Skeletal muscle cell (primary cell): Measurements from ENCODE around the gene WASHC2C.
"Not testable (repeated sequence)": the region's sequence is repeated elsewhere in the genome, so short reads cannot be mapped to it uniquely, and the experiment has no call there.

Source experiments
- DNase-seq: peaks from one replicate; pipeline ENCODE4 v3.0.0-alpha.2; 2010; ENCODE audit warnings: low read depth
- H3K4me3 ChIP-seq: 2 replicates; pipeline ENCODE4 v1.5.1; 2011; ENCODE audit warnings: low read depth, mild to moderate bottlenecking, control low read depth, low read length, moderate library complexity

The WASHC2C gene

GRCh38 chr10:45757661-45758396 lies 30.8 kb downstream of the WASHC2C start:
- H3K4me3 ChIP-seq, DNase-seq: not testable (repeated sequence)

DNA sequence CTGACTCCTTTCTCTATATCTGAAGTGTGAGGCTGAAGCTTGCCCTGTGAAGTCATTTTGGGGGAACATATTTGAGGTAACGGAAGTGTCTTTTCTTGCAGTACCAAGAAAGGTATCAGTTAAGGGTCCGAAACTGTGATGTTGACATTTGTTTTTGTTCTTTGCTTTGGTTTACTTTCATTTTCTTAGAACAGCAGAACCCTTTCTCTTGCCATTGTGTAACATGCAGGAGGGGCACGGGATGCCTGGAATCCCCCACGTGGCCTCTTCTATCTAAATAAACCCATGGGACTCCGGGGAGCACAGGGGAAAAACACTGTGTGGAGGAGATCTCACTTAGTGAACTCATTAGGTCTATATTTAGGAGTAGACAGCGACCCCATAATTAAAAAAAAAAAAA lies 34.6 kb downstream of the WASHC2C start:
- DNase-seq, H3K4me3 ChIP-seq: not testable (repeated sequence)

DNA sequence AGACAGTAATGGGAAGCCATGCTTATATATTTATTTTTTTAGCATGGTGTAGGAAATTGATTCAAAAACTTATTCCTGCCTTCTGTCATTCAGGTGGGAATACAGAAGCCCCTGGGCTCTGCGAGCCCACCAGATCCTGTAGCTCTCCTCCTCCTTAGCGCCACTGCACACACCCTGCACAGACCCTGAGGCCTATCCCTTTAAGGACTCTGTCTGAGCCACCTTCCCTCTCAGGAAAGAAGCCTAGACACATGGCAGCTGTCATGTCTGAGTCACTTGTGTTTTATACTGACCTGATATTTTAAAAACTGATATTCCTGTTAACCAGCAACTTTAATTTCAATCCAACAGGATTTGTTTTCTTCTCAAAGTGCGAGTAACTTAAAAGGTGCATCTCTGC lies 36.0 kb downstream of the WASHC2C start:
- DNase-seq, H3K4me3 ChIP-seq: not testable (repeated sequence)

DNA sequence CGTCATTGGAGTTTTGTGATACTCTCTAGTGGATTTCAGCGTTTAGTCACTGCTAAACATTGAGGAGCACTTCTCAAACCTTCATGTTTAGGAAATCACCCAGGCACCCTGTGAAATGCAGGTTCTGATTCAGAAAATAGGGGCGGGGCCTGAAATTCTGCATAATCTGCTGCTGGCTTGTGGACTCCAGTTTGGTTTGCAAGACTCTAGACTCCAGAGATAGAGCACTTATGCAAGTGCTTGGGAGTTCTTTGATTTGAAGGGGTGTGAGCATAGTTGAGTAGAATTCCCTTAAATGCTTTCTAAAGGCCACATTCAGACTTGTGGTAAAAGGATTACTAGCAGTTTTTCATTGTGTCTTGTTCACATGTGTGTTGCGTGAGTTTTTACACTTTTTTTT lies 41.3 kb downstream of the WASHC2C start:
- not testable (repeated sequence) for H3K4me3 ChIP-seq, DNase-seq

GRCh38 chr10:45771757-45772461 lies 44.8 kb downstream of the WASHC2C start:
- H3K4me3 ChIP-seq, DNase-seq: not testable (repeated sequence)

- DNase-seq, H3K4me3 ChIP-seq: not testable (repeated sequence)
Observed at GRCh38 chr10:45786217-45786616, 59.2 kb downstream of the WASHC2C start.

DNA sequence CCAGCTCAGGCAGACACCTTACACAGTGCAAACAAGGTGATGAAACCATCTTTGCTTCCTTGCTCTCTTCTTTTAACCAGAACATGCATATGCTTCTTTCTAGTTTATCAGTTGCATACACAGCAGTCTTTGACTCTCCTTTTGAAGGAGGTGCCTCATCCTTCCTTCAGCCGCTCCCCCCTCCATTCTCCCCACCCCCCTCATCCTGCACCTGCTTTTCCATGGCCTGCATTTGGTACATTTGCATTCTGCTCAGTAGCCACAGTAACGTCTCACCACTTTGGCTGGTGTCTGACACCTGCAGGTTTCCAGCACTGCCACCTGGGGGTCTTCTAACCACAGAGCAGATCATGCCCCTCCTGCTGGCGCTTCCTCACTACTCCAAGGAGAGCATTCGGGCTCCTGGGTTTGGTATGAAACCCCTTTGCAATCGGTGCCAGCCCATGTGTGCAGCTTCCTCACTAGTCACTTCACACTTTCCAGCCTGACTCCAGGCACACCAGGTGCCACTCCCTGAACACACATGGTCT lies 60.2 kb downstream of the WASHC2C start:
- not testable (repeated sequence) for DNase-seq, H3K4me3 ChIP-seq

- not testable (repeated sequence) for H3K4me3 ChIP-seq, DNase-seq
Observed at GRCh38 chr10:45789991-45790390, 62.9 kb downstream of the WASHC2C start.

GRCh38 chr10:45790694-45791426 lies 63.8 kb downstream of the WASHC2C start:
- not testable (repeated sequence) for DNase-seq, H3K4me3 ChIP-seq

GRCh38 chr10:45794761-45795160 lies 67.7 kb downstream of the WASHC2C start:
- H3K4me3 ChIP-seq, DNase-seq: not testable (repeated sequence)

DNA sequence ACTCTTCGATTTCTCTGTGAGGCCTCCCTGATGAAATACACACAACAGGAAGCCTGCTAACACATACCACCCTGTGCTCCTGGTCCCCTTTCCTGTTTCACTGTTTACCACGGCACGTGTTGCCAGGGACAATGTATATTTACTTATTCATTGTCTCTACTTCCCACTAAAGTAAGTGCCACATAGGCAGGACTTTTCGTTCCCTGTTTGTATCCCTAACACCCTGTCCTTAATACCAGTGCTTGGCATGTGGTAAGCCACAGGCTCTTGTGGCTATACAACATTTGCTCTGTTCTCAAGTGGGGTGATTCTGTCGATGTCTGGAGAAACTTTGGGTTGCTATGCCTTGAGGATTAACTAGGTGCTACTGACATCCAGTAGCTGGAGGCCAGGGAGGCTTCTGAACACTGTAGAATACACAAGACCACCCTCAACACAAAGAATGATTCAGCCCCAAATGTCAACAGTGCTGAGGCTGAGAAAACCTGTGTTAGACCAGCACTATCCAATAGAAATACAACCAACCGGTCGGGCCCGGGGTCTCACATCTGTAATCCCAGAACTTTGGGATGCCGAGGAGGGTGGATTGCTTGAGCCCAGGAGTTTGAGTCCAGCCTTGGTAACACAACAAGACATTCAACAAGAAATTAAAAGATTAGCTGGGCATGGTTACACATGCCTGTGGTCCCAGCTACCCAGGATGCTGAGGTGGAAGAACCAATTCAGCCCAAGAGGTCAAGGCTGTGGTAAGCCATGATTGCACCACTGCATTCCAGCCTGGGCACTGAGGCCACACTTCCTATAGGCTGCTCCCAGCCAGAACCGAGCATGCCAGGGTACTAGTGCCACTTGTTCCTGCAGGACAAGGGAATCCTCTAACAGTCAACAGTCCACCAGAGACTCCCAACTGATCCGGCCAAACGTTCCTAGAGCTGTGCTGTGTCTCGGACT lies 76.3 kb downstream of the WASHC2C start:
- peak; percentile 11 for DNase-seq
- not testable (repeated sequence) for H3K4me3 ChIP-seq

DNA sequence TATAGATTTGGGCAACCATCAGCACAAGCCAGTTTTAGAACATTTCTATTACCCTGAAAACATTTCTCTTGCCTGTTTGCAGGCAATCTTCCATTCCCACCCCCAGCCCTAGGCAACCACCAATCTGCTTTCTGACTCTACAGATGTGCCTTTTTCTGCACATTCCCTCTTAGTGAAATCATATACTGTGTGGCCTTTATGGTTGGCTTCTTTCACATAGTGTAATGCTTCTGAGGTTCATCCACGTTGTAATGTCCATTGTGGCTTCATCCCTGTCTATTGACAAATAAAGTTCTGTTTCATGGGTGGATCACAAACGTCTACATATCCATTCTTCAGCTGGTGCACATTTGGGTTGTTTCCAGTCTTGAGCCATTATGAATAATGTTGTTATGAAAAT lies 77.9 kb downstream of the WASHC2C start:
- H3K4me3 ChIP-seq, DNase-seq: not testable (repeated sequence)

GRCh38 chr10:45809837-45810236 lies 82.8 kb downstream of the WASHC2C start:
- H3K4me3 ChIP-seq, result no peak overlapping the region
- DNase-seq, result no peak

- no peak for DNase-seq
- no peak overlapping the region for H3K4me3 ChIP-seq
Observed at GRCh38 chr10:45811075-45811474, 84.0 kb downstream of the WASHC2C start.

DNA sequence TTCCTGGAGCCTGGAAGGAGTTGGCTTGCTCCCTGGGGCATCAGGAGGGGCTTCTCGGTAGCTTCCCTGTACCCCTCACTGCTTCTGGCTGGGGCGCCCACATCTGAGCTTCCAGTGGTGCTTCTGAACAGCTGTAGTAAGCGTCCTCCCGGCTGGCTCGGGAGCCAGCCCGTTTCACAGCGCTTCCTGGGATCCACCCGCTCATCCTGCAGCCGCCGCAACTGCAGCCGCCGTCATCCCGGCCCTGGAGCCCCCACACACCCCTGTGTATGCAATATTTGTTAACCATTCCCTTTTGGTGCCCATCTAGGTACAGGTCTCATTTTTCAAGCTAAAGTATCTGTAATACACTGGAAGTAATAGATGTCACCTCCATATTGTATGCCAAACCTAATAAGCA lies 85.9 kb downstream of the WASHC2C start:
- not testable (repeated sequence) for DNase-seq, H3K4me3 ChIP-seq

DNA sequence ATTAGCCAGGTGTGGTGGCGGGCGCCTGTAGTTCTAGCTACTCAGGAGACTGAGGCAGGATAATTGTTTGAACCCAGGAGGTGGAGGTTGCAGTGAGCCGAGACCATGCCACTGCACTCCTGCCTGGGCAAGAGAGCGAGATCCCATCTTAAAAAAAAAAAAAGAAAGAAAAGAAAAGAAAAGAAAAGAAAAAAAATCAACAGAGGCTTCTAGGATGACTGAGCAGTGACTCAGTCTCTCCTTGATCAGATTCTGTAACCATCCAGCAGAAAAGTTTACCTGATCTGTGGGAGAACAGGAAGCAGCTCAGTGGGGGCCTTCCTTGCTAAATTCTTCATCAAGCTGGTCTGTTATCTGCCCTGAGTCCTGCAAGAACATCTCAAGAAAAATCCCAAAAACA lies 87.1 kb downstream of the WASHC2C start:
- H3K4me3 ChIP-seq, DNase-seq: not testable (repeated sequence)

DNA sequence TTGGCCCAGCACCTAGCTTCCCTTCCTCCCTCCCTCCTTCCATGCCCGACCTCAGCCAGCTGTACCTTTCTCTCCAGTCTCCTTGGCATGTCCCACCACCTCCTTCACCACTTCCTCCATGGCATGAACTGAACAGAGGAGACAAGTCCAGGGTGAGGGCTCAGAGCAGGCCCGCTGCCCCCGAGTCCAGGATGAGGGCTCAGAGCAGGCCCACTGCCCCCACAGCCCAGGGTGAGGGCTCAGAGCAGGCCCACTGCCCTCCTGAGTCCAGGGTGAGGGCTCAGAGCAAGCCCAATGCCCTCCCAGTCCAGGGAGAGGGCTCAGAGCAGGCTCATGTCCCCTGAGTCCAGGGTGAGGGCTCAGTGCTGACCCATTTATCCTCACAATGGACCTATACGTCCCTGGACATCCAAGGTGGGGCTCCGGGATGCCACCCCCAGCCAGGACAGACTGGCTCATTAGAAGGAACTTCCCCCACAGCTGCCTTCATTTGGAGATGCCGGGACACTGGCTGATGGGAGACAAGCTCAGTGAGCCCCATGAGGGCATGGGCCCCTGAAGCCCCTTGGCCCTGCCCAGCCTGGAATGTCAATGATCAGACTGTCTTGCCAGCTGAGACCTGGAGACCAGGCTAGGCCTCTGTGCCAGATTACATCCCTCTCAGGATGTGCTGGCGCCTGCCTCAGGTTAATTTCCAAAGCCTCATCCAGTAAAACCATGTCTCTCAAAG lies 90.2 kb downstream of the WASHC2C start:
- H3K4me3 ChIP-seq, result no peak overlapping the region
- DNase-seq, result no peak

DNA sequence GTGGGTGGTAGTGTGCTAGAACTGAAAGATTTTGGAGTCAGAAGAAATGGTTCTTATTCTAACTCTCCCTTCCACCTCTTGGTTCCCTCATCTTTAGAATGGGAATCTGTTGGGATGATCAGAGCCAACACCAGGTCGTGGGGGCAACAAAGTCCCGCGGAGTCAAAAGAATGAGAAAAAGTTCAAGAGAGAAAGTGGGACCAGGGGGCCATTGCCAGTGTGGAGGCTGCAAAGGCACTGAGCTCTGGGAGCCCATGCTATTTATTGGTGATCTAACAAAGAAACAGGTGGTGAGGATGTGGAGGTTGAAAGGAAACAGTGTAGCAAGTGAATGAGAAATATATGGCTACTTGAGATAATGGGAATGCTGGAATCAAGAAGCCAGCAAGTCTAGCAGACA lies 90.8 kb downstream of the WASHC2C start:
- no peak overlapping the region for H3K4me3 ChIP-seq
- DNase-seq, result no peak
